ENCODE data around the gene SPSB3. TPM values are rescaled to one million over a fixed set of nuclear protein-coding genes. Genes with fewer than 3 reads are reported as not detected.

Gene SPSB3
- total and polyA plus RNA-seq, 9 of the 15 experiments (the other 6 are each of a cell fraction or from before 2014, with no cell fraction given) = 0.39 to 37.4 (median 7.1) TPM

DNA sequence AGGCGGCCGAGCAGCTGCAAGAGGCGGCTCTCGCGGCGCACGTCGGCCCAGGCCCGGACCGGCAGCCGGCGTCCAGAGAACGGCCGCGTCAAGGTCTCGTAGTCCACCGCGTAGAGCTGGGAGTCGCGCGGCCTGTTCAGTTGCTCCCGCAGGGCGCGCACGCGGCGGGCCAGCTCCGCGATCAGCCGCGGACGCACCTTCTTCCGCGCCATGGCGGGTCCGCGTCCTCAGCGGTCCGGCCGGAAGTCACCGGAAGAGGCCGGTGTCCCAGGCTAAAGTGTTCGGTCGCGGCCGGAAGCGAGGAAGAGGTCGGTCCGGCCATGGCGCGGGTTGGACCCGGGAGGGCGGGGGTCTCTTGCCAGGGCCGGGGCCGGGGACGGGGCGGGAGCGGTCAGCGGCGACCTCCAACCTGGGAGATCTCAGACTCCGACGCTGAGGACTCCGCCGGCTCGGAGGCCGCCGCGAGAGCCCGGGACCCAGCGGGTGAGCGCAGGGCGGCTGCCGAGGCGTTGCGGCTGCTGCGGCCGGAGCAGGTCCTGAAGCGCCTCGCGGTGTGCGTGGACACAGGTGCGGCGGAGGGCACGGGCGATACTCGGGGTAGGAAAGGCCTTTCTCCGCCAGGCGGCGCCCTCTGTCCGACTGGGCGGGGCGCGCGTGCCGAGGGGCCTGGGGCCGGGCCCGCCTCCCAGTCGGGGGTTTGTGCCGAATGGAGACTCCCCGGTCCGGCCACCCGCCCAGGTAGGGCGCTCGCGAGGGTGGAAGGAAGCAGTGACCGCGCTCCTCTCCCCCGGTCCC is 9.3 kb downstream of the SPSB3 start, which contains the start of gene MRPS34 (continued):
- TF ChIP-seq HDAC1 (IDR thresholded peaks at IDR 0.05) (peak in 1 of 2 experiments; percentile 89; a peak in 2 of 4 replicates), ZSCAN29 (IDR thresholded peaks at IDR 0.05) (peak; percentile 14; the same call in 1 of the 2 replicates), KDM5B (IDR thresholded peaks at IDR 0.05; ENCODE audit: insufficient replicate concordance, low read depth, low read length) (peak; percentile 82), ELF1 (tag; IDR thresholded peaks at IDR 0.05) (peak; percentile 92), POU5F1 (IDR thresholded peaks at IDR 0.05; ENCODE audit: borderline replicate concordance, low read depth, low read length, partially characterized antibody) (peak; percentile 39), NFIC (IDR thresholded peaks at IDR 0.05) (peak; percentile 56), POLR2H (tag; IDR thresholded peaks at IDR 0.05; ENCODE audit: low read depth) (peak; percentile 19; the same call in 1 of the 2 replicates), HDAC8 (tag; IDR thresholded peaks at IDR 0.05) (0 out of 2 replicates have a peak, but pooled peaks have one; percentile 37), ELF2 (CRISPR knock-in tag; IDR thresholded peaks at IDR 0.05) (peak; percentile 94), RB1 (IDR thresholded peaks at IDR 0.05; ENCODE audit: low read depth) (peak; percentile 87), NEUROD1 (IDR thresholded peaks at IDR 0.05; ENCODE audit: borderline replicate concordance, low read depth, low read length, partially characterized antibody) (peak; percentile 77), NUFIP1 (IDR thresholded peaks at IDR 0.05; ENCODE audit: partially characterized antibody) (no peak), ZNF766 (CRISPR knock-in tag; conservative IDR thresholded peaks at IDR 0.05) (peak; percentile 82; the same call in 1 of the 2 replicates), FUS (optimal IDR thresholded peaks at IDR 0.05; ENCODE audit: low read depth, low read length) (peak; percentile 81), PHF20 (IDR thresholded peaks at IDR 0.05; ENCODE audit: partially characterized antibody) (peak; percentile 87), POLR2B (IDR thresholded peaks at IDR 0.05; ENCODE audit: low read depth, partially characterized antibody) (peak; percentile 70), SAP30 (IDR thresholded peaks at IDR 0.05; ENCODE audit: borderline replicate concordance, insufficient read depth, low read depth, low read length, poor library complexity, severe bottlenecking) (peak; percentile 34), KDM4B (IDR thresholded peaks at IDR 0.05; ENCODE audit: borderline replicate concordance in 2 of 2, low read depth in 1 of 2) (peak in 1 of 2 experiments; percentile 94; a peak in 2 of 4 replicates), ZNF507 (tag; conservative IDR thresholded peaks at IDR 0.05) (no peak), HLTF (IDR thresholded peaks at IDR 0.05) (peak; percentile 40; the same call in 1 of the 2 replicates), CTBP1 (IDR thresholded peaks at IDR 0.05; ENCODE audit: borderline replicate concordance) (peak; percentile 84), CBX5 (IDR thresholded peaks at IDR 0.05; ENCODE audit: borderline replicate concordance, low read depth) (0 out of 2 replicates have a peak, but pooled peaks have one; percentile 5)
- TF ChIP-seq, protein P1, sequence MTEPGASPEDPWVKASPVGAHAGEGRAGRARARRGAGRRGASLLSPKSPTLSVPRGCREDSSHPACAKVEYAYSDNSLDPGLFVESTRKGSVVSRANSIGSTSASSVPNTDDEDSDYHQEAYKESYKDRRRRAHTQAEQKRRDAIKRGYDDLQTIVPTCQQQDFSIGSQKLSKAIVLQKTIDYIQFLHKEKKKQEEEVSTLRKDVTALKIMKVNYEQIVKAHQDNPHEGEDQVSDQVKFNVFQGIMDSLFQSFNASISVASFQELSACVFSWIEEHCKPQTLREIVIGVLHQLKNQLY (CRISPR knock-in tag; conservative IDR thresholded peaks at IDR 0.05) = 0 out of 4 replicates have a peak, but pooled peaks have one; percentile 19 to 21
- TF ChIP-seq, protein P2, sequence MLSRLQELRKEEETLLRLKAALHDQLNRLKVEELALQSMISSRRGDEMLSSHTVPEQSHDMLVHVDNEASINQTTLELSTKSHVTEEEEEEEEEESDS (CRISPR knock-in tag; IDR thresholded peaks at IDR 0.05) = no peak
- TF ChIP-seq, protein P3, sequence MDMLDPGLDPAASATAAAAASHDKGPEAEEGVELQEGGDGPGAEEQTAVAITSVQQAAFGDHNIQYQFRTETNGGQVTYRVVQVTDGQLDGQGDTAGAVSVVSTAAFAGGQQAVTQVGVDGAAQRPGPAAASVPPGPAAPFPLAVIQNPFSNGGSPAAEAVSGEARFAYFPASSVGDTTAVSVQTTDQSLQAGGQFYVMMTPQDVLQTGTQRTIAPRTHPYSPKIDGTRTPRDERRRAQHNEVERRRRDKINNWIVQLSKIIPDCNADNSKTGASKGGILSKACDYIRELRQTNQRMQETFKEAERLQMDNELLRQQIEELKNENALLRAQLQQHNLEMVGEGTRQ (CRISPR knock-in tag; IDR thresholded peaks at IDR 0.05) = no peak
- TF ChIP-seq, protein P4, sequence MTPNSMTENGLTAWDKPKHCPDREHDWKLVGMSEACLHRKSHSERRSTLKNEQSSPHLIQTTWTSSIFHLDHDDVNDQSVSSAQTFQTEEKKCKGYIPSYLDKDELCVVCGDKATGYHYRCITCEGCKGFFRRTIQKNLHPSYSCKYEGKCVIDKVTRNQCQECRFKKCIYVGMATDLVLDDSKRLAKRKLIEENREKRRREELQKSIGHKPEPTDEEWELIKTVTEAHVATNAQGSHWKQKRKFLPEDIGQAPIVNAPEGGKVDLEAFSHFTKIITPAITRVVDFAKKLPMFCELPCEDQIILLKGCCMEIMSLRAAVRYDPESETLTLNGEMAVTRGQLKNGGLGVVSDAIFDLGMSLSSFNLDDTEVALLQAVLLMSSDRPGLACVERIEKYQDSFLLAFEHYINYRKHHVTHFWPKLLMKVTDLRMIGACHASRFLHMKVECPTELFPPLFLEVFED (CRISPR knock-in tag; conservative IDR thresholded peaks at IDR 0.05) = peak; percentile 60; the same call in 1 of the 2 replicates

Measured in K562 (cell line).